Measurements from ENCODE around the gene EIF4G3. TPM values are rescaled to one million over a fixed set of nuclear protein-coding genes. Genes with fewer than 3 reads are reported as not detected.
A peak's percentile ranks its signal among the peaks of the same experiment; 100 is the strongest.

Gene EIF4G3
- total and polyA plus RNA-seq, 2 donors (not counting 3 experiments of a cell fraction or from before 2014, with no cell fraction given), result 40.7 to 78.5 TPM

- Histone ChIP-seq H3K9me1 (replicated peaks; ENCODE audit: control insufficient read depth, extremely low read depth, insufficient read depth, low read length) (no peaks in the 10 kb centered on the region), H2AFZ (ENCODE audit: low read depth, low read length) (no peak overlapping the region), H3K79me2 (ENCODE audit: control insufficient read depth, insufficient read depth, low read length) (peaks cover 28% of the 10 kb centered on the region), H3K27me3 (ENCODE audit: control insufficient read depth in 2 of 2, insufficient read depth in 2 of 2, low read length in 2 of 2) (no peaks in the 10 kb centered on the region), H3K4me2 (ENCODE audit: insufficient read depth, low read length) (peak overlapping the region; percentile 12), H3K9me3 (replicated peaks; ENCODE audit: control insufficient read depth, insufficient read depth, low read length) (no peaks in the 10 kb centered on the region), H3K4me1 (ENCODE audit: control insufficient read depth, extremely low read depth, insufficient read depth, low read length) (peaks cover 16% of the 10 kb centered on the region), H3K9ac (replicated peaks; ENCODE audit: extremely low read depth, insufficient read depth, low read length) (no peak overlapping the region), H3K27ac (ENCODE audit: insufficient read depth, low read depth, low read length) (no peak overlapping the region), H3K36me3 (ENCODE audit: control insufficient read depth in 2 of 2, extremely low read depth in 1 of 2, insufficient read depth in 2 of 2, low read length in 2 of 2) (no peaks in the 10 kb centered on the region), H4K20me1 (replicated peaks; ENCODE audit: control insufficient read depth, extremely low read depth, insufficient read depth, low read length) (no peaks in the 10 kb centered on the region), H3K4me3 (replicated peaks in 1 of 3; ENCODE audit: insufficient read depth in 1 of 3, low read depth in 1 of 3, low read length in 3 of 3) (no peak overlapping the region)
- CTCF ChIA-PET, result no interaction called here
- no TSS peak for BruUV-seq (replicated peaks)
- DNase-seq (ENCODE audit: low read depth, low spot score) (peak; percentile 63), FAIRE-seq (peak; percentile 24)
- intact Hi-C loops (cut with micrococcal nuclease) (loop anchor here (5.0 kb wide), 1 partner anchor 67 kb away; no protein-coding TSS in a partner anchor), dilution Hi-C loops (cut with MboI; ENCODE audit: extremely low pct_ligation_motif_present, low sequenced_read_pairs) (no loop called here)
- POLR2A ChIA-PET, result no interaction called here
- TF ChIP-seq POLR2A (IDR thresholded peaks at IDR 0.05; ENCODE audit: low read depth, low read length), result no peak
These were observed 87.0 kb downstream of the EIF4G3 start for GRCh38 chr1:21089731-21090130.

GRCh38 chr1:21089299-21089698 lies 87.4 kb downstream of the EIF4G3 start:
- H3K27me3 ChIP-seq (ENCODE audit: control insufficient read depth in 2 of 2, insufficient read depth in 2 of 2, low read length in 2 of 2), result no peaks in the 10 kb centered on the region
- no peaks in the 10 kb centered on the region for H4K20me1 ChIP-seq (replicated peaks; ENCODE audit: control insufficient read depth, extremely low read depth, insufficient read depth, low read length)
- FAIRE-seq (no peak), DNase-seq (ENCODE audit: low read depth, low spot score) (no peak)
- H2AFZ ChIP-seq (ENCODE audit: low read depth, low read length), result no peak overlapping the region
- H3K4me2 ChIP-seq (ENCODE audit: insufficient read depth, low read length), result no peak overlapping the region
- dilution Hi-C loops (cut with MboI; ENCODE audit: extremely low pct_ligation_motif_present, low sequenced_read_pairs), result no loop called here
- TF ChIP-seq POLR2AphosphoS5 (IDR thresholded peaks at IDR 0.05; ENCODE audit: insufficient read depth, low read depth, low read length), result no peak
- TF ChIP-seq POLR2A (IDR thresholded peaks at IDR 0.05; ENCODE audit: low read depth, low read length), result no peak
- no peak for TF ChIP-seq MAX (IDR thresholded peaks at IDR 0.05; ENCODE audit: insufficient read depth, insufficient read length)
- TF ChIP-seq MYC (IDR thresholded peaks at IDR 0.05; ENCODE audit: low read depth, low read length), result no peak
- no peak for TF ChIP-seq GATA2 (IDR thresholded peaks at IDR 0.05; ENCODE audit: insufficient read depth, insufficient read length, low read depth, low read length)
- TF ChIP-seq FOS (IDR thresholded peaks at IDR 0.05; ENCODE audit: borderline replicate concordance, insufficient read depth, low read length), result no peak
- TF ChIP-seq JUN (IDR thresholded peaks at IDR 0.05; ENCODE audit: borderline replicate concordance, insufficient read depth, insufficient read length, low read depth), result no peak
- no peaks in the 10 kb centered on the region for H3K9me1 ChIP-seq (replicated peaks; ENCODE audit: control insufficient read depth, extremely low read depth, insufficient read depth, low read length)
- POLR2A ChIA-PET, result no interaction called here
- no peaks in the 10 kb centered on the region for H3K36me3 ChIP-seq (ENCODE audit: control insufficient read depth in 2 of 2, extremely low read depth in 1 of 2, insufficient read depth in 2 of 2, low read length in 2 of 2)
- no peak overlapping the region for H3K4me3 ChIP-seq (replicated peaks in 1 of 3; ENCODE audit: insufficient read depth in 1 of 3, low read depth in 1 of 3, low read length in 3 of 3)
- no peak overlapping the region for H3K27ac ChIP-seq (ENCODE audit: insufficient read depth, low read depth, low read length)
- no peak overlapping the region for H3K9ac ChIP-seq (replicated peaks; ENCODE audit: extremely low read depth, insufficient read depth, low read length)
- BruUV-seq (replicated peaks), result no TSS peak
- no peaks in the 10 kb centered on the region for H3K9me3 ChIP-seq (replicated peaks; ENCODE audit: control insufficient read depth, insufficient read depth, low read length)
- intact Hi-C loops (cut with micrococcal nuclease), result no loop called here
- H3K4me1 ChIP-seq (ENCODE audit: control insufficient read depth, extremely low read depth, insufficient read depth, low read length), result peaks cover 16% of the 10 kb centered on the region
- H3K79me2 ChIP-seq (ENCODE audit: control insufficient read depth, insufficient read depth, low read length), result peaks cover 28% of the 10 kb centered on the region
- CTCF ChIA-PET, result no interaction called here

Data from endothelial cell of umbilical vein (primary cell).